T-helper 2 cell treated with Interferon-gamma antibody and Interleukin-4, amounts not matched to agents 5 μg/mL and 100 μg/mL, for 36 hours (primary cell): ENCODE data around the gene NKAIN2.
"Not testable (repeated sequence)": the region's sequence is repeated elsewhere in the genome, so short reads cannot be mapped to it uniquely, and the experiment has no call there.

Experiments used
- DNase-seq: peaks from one replicate; pipeline ENCODE4 v3.0.0; 2021; ENCODE audit warnings: low spot score
- H3K27ac Mint-ChIP-seq: one replicate; pipeline ENCODE4 v1.8.0; 2021; ENCODE audit warnings: mild to moderate bottlenecking, mixed read lengths
- H3K27me3 Mint-ChIP-seq: one replicate; pipeline ENCODE4 v1.8.0; 2021; ENCODE audit warnings: low read depth, mixed read lengths
- H3K36me3 Mint-ChIP-seq: one replicate; pipeline ENCODE4 v1.8.0; 2021; ENCODE audit warnings: low read depth, mixed read lengths
- H3K4me1 Mint-ChIP-seq: one replicate; pipeline ENCODE4 v1.8.0; 2021; ENCODE audit warnings: low read depth, mixed read lengths
- H3K4me3 Mint-ChIP-seq: one replicate; pipeline ENCODE4 v1.8.0; 2022; ENCODE audit warnings: mild to moderate bottlenecking, moderate library complexity, mixed read lengths
- H3K9me3 Mint-ChIP-seq: one replicate; pipeline ENCODE4 v1.8.0; 2021; ENCODE audit warnings: mixed read lengths

NKAIN2 gene

GRCh38 chr6:124679387-124679786, 875.7 kb downstream of the NKAIN2 start:
- Mint-ChIP-seq H3K4me3 (no peak overlapping the region), H3K4me1 (no peaks in the 10 kb centered on the region), H3K9me3 (peaks cover 33% of the 10 kb centered on the region), H3K27ac (no peak overlapping the region), H3K36me3 (no peaks in the 10 kb centered on the region), H3K27me3 (no peaks in the 10 kb centered on the region)
- no peak for DNase-seq

GRCh38 chr6:124682751-124683150, 879.1 kb downstream of the NKAIN2 start:
- peaks cover 17% of the 10 kb centered on the region for H3K9me3 Mint-ChIP-seq

GRCh38 chr6:124683507-124683906, 879.8 kb downstream of the NKAIN2 start:
- Mint-ChIP-seq H3K9me3 (peaks cover 10% of the 10 kb centered on the region), H3K4me3 (no peak overlapping the region), H3K4me1 (no peaks in the 10 kb centered on the region)

More at GRCh38 chr6:124682751-124683150, 879.1 kb downstream of the NKAIN2 start:
- no peaks in the 10 kb centered on the region for H3K27me3 Mint-ChIP-seq
- DNase-seq: no peak
- no peaks in the 10 kb centered on the region for H3K36me3 Mint-ChIP-seq
- no peak overlapping the region for H3K27ac Mint-ChIP-seq
- H3K4me3 Mint-ChIP-seq: no peak overlapping the region
- no peaks in the 10 kb centered on the region for H3K4me1 Mint-ChIP-seq

GRCh38 chr6:124684621-124685020, 881.0 kb downstream of the NKAIN2 start:
- Mint-ChIP-seq H3K27ac (no peak overlapping the region), H3K27me3 (no peaks in the 10 kb centered on the region), H3K36me3 (no peaks in the 10 kb centered on the region), H3K4me3 (no peak overlapping the region), H3K9me3 (no peaks in the 10 kb centered on the region), H3K4me1 (no peaks in the 10 kb centered on the region)
- no peak for DNase-seq

More at GRCh38 chr6:124683507-124683906, 879.8 kb downstream of the NKAIN2 start:
- no peak for DNase-seq
- H3K27me3 Mint-ChIP-seq: no peaks in the 10 kb centered on the region
- H3K36me3 Mint-ChIP-seq: no peaks in the 10 kb centered on the region
- H3K27ac Mint-ChIP-seq: no peak overlapping the region

GRCh38 chr6:124688369-124688768, 884.7 kb downstream of the NKAIN2 start:
- Mint-ChIP-seq H3K27ac (no peak overlapping the region), H3K27me3 (no peaks in the 10 kb centered on the region), H3K4me3 (no peak overlapping the region), H3K36me3 (no peaks in the 10 kb centered on the region), H3K9me3 (no peaks in the 10 kb centered on the region), H3K4me1 (no peaks in the 10 kb centered on the region)
- no peak for DNase-seq

- H3K4me1 Mint-ChIP-seq: no peaks in the 10 kb centered on the region
- DNase-seq: no peak
- no peaks in the 10 kb centered on the region for H3K27me3 Mint-ChIP-seq
- H3K4me3 Mint-ChIP-seq: no peak overlapping the region
- H3K9me3 Mint-ChIP-seq: no peaks in the 10 kb centered on the region
- H3K27ac Mint-ChIP-seq: no peak overlapping the region
- H3K36me3 Mint-ChIP-seq: no peaks in the 10 kb centered on the region
Measured at GRCh38 chr6:124694139-124694705, 890.6 kb downstream of the NKAIN2 start.

GRCh38 chr6:124699038-124699437, 895.4 kb downstream of the NKAIN2 start:
- Mint-ChIP-seq H3K9me3 (no peaks in the 10 kb centered on the region), H3K36me3 (no peaks in the 10 kb centered on the region), H3K27me3 (no peaks in the 10 kb centered on the region), H3K4me3 (no peak overlapping the region), H3K4me1 (no peaks in the 10 kb centered on the region), H3K27ac (no peak overlapping the region)
- no peak for DNase-seq

GRCh38 chr6:124703541-124703940, 899.9 kb downstream of the NKAIN2 start:
- DNase-seq: no peak
- Mint-ChIP-seq H3K9me3 (peaks cover 4% of the 10 kb centered on the region), H3K27me3 (no peaks in the 10 kb centered on the region), H3K4me3 (no peak overlapping the region), H3K27ac (no peak overlapping the region), H3K4me1 (no peaks in the 10 kb centered on the region), H3K36me3 (no peaks in the 10 kb centered on the region)

GRCh38 chr6:124712532-124712931, 908.9 kb downstream of the NKAIN2 start:
- not testable (repeated sequence) for H3K4me1 Mint-ChIP-seq, H3K36me3 Mint-ChIP-seq, H3K4me3 Mint-ChIP-seq, DNase-seq, H3K9me3 Mint-ChIP-seq, H3K27me3 Mint-ChIP-seq, H3K27ac Mint-ChIP-seq

GRCh38 chr6:124714728-124715127, 911.1 kb downstream of the NKAIN2 start:
- Mint-ChIP-seq H3K4me1 (no peaks in the 10 kb centered on the region), H3K27ac (no peak overlapping the region), H3K4me3 (no peak overlapping the region), H3K27me3 (no peaks in the 10 kb centered on the region), H3K36me3 (no peaks in the 10 kb centered on the region), H3K9me3 (no peaks in the 10 kb centered on the region)
- DNase-seq: no peak

GRCh38 chr6:124719913-124720312, 916.2 kb downstream of the NKAIN2 start:
- no peak overlapping the region for H3K27ac Mint-ChIP-seq
- no peaks in the 10 kb centered on the region for H3K4me1 Mint-ChIP-seq
- no peak overlapping the region for H3K4me3 Mint-ChIP-seq
- DNase-seq: no peak
- H3K36me3 Mint-ChIP-seq: no peaks in the 10 kb centered on the region
- no peaks in the 10 kb centered on the region for H3K9me3 Mint-ChIP-seq
- no peaks in the 10 kb centered on the region for H3K27me3 Mint-ChIP-seq

GRCh38 chr6:124721331-124721730, 917.7 kb downstream of the NKAIN2 start:
- no peak overlapping the region for H3K4me3 Mint-ChIP-seq
- H3K4me1 Mint-ChIP-seq: no peaks in the 10 kb centered on the region
- H3K36me3 Mint-ChIP-seq: no peaks in the 10 kb centered on the region
- no peak for DNase-seq
- no peak overlapping the region for H3K27ac Mint-ChIP-seq
- no peaks in the 10 kb centered on the region for H3K9me3 Mint-ChIP-seq
- no peaks in the 10 kb centered on the region for H3K27me3 Mint-ChIP-seq

- Mint-ChIP-seq H3K4me1 (no peaks in the 10 kb centered on the region), H3K4me3 (no peak overlapping the region), H3K27me3 (no peaks in the 10 kb centered on the region), H3K9me3 (no peaks in the 10 kb centered on the region), H3K27ac (no peak overlapping the region), H3K36me3 (no peaks in the 10 kb centered on the region)
- no peak for DNase-seq
Measured at GRCh38 chr6:124722141-124722878, 918.6 kb downstream of the NKAIN2 start.

GRCh38 chr6:124723671-124724070, 920.0 kb downstream of the NKAIN2 start:
- Mint-ChIP-seq H3K36me3 (no peaks in the 10 kb centered on the region), H3K27me3 (no peaks in the 10 kb centered on the region), H3K27ac (no peak overlapping the region), H3K9me3 (no peaks in the 10 kb centered on the region), H3K4me3 (no peak overlapping the region), H3K4me1 (no peaks in the 10 kb centered on the region)
- no peak for DNase-seq

- not testable (repeated sequence) for H3K36me3 Mint-ChIP-seq, H3K4me1 Mint-ChIP-seq, H3K27ac Mint-ChIP-seq, H3K27me3 Mint-ChIP-seq, DNase-seq, H3K9me3 Mint-ChIP-seq, H3K4me3 Mint-ChIP-seq
Measured at GRCh38 chr6:124737804-124738203, 934.1 kb downstream of the NKAIN2 start.
